HepG2 (cell line): ENCODE data around the gene C11orf58. TPM values are rescaled to one million over a fixed set of nuclear protein-coding genes. Genes with fewer than 3 reads are reported as not detected.

ENCODE experiments used
- ATAC-seq: fragments of 200-7000 bp; cut with Tn5 transposase; 3 replicates; pipeline ENCODE4 v1.9.1; 2020; ENCODE audit warnings: mild to moderate bottlenecking, moderate library complexity
- BruUV-seq: library from RNA; stranded (reverse); fragments of 400-500 nt; replicated peaks from 2 replicates; lab custom pipeline; 2021; lab: Mats Ljungman, UMichigan
- CTCF ChIA-PET: fragments of 300-600 bp; formaldehyde crosslinking; extraction: SDS; loops from one replicate; lab custom pipeline; 2021; ENCODE audit warnings: low total read pairs, inconsistent platforms, low intra/inter-chr PET ratio; lab: Yijun Ruan, JAX
- POLR2A ChIA-PET: fragments of 350-600 bp; sonication (Branson Sonifier 250); formaldehyde crosslinking; loops from one replicate; lab custom pipeline; 2020; ENCODE audit warnings: antibody characterized with exemption, inconsistent platforms; lab: Yijun Ruan, JAX
- DNase-seq: peaks from one replicate; pipeline ENCODE4 v3.0.0-alpha.2; 2015; ENCODE audit warnings: low spot score
- FAIRE-seq: peaks from 3 replicates; lab custom pipeline; 2011; peaks lifted over from hg19 to GRCh38; lab: Jason Lieb, UNC
- H2AFZ ChIP-seq: one replicate; pipeline ENCODE4 v1.6.1; 2011; ENCODE audit warnings: low read length, inconsistent platforms
- H3K27ac ChIP-seq: fragments of 300-600 bp; 3 replicates; pipeline ENCODE4 v1.8.0; 2011; ENCODE audit warnings: mixed run types, mild to moderate bottlenecking, mixed read lengths, low read length, inconsistent platforms; ENCODE audit not compliant: insufficient read depth; ENCODE audit errors: extremely low read length
- H3K27me3 ChIP-seq, 2 experiments: fragments of 200-600 bp in 1 of 2; 2 replicates in 1 of 2; 3 replicates in 1 of 2; pipeline versions ENCODE4 v1.6.0 to v1.8.0; 2011; ENCODE audit warnings: low read length in 2 of 2, mild to moderate bottlenecking in 2 of 2, moderate library complexity in 2 of 2, inconsistent platforms in 1 of 2; ENCODE audit not compliant: insufficient read depth in 2 of 2, control insufficient read depth in 1 of 2
- H3K36me3 ChIP-seq, 2 experiments: fragments of 200-600 bp in 1 of 2; replicated peaks in 1 of 2; 2 replicates in 1 of 2; 3 replicates in 1 of 2; pipeline versions ENCODE4 v1.5.1 to v1.8.0; 2011; ENCODE audit warnings: low read length in 2 of 2, inconsistent platforms in 1 of 2; ENCODE audit not compliant: insufficient read depth in 2 of 2, control insufficient read depth in 1 of 2
- H3K4me1 ChIP-seq: 2 replicates; pipeline ENCODE4 v1.5.1; 2012; ENCODE audit warnings: low read length, inconsistent platforms; ENCODE audit not compliant: insufficient read depth
- H3K4me2 ChIP-seq: 2 replicates; pipeline ENCODE4 v1.6.0; 2011; ENCODE audit warnings: low read depth, low read length, inconsistent platforms
- H3K4me3 ChIP-seq, 3 experiments: fragments of 200-600 bp in 1 of 3; sonication (generic), shearing (Covaris generic) in 1 of 3; replicated peaks in 1 of 3; 2 replicates each; pipeline ENCODE4 v1.5.1; 2011 to 2016; ENCODE audit warnings: low read length in 3 of 3, inconsistent platforms in 2 of 3, low read depth in 2 of 3, mild to moderate bottlenecking in 2 of 3, control low read depth in 1 of 3, mixed read lengths in 1 of 3; ENCODE audit not compliant: insufficient read depth in 1 of 3
- H3K79me2 ChIP-seq: one replicate; pipeline ENCODE4 v1.6.1; 2011; ENCODE audit warnings: low read length, inconsistent platforms; ENCODE audit not compliant: insufficient read depth
- H3K9ac ChIP-seq: 2 replicates; pipeline ENCODE4 v1.6.0; 2011; ENCODE audit warnings: mild to moderate bottlenecking, low read depth, low read length, inconsistent platforms; ENCODE audit not compliant: insufficient read depth
- H3K9me3 ChIP-seq: 2 replicates; pipeline ENCODE4 v1.5.1; 2012; ENCODE audit warnings: mild to moderate bottlenecking, low read length
- H4K20me1 ChIP-seq: 2 replicates; pipeline ENCODE4 v1.6.0; 2011; ENCODE audit warnings: inconsistent platforms, mild to moderate bottlenecking, low read length, moderate library complexity; ENCODE audit not compliant: insufficient read depth
- EEA1 ChIP-seq: sonication (generic); formaldehyde crosslinking; IDR thresholded peaks from 2 replicates; pipeline ENCODE4 v1.5.1; 2020; ENCODE audit warnings: mild to moderate bottlenecking, missing genetic modification reagents, borderline replicate concordance
- FLYWCH1 ChIP-seq: sonication (generic); formaldehyde crosslinking; IDR thresholded peaks from 2 replicates; pipeline ENCODE4 v1.8.1; 2023; ENCODE audit warnings: mild to moderate bottlenecking, missing genetic modification reagents
- GLI4 ChIP-seq: sonication (generic); formaldehyde crosslinking; IDR thresholded peaks from 2 replicates; pipeline ENCODE4 v1.5.1; 2020; ENCODE audit warnings: missing genetic modification reagents, mild to moderate bottlenecking, moderate library complexity, borderline replicate concordance
- MAFG ChIP-seq: sonication (generic); formaldehyde crosslinking; IDR thresholded peaks from 2 replicates; pipeline ENCODE4 v1.5.1; 2020; ENCODE audit warnings: mild to moderate bottlenecking, missing genetic modification reagents
- MED13 ChIP-seq: sonication (generic); formaldehyde crosslinking; IDR thresholded peaks from 2 replicates; pipeline ENCODE4 v1.5.0; 2020; ENCODE audit warnings: missing genetic modification reagents
- NCOA5 ChIP-seq: sonication (generic); formaldehyde crosslinking; IDR thresholded peaks from 2 replicates; pipeline ENCODE4 v1.4.0; 2020; ENCODE audit warnings: missing genetic modification reagents
- NR2F6 ChIP-seq, 2 experiments: IDR thresholded peaks; 2 replicates each; pipeline ENCODE4 v1.6.1; 2016; ENCODE audit warnings: antibody characterized with exemption in 1 of 2, mild to moderate bottlenecking in 1 of 2
- POLR2AphosphoS2 ChIP-seq: IDR thresholded peaks from 2 replicates; pipeline ENCODE4 v1.6.1; 2011; ENCODE audit warnings: low read depth, low read length, improper control_type of control experiment
- SOX6 ChIP-seq, 2 experiments: fragments of 450-650 bp in 1 of 2; sonication (generic) in 1 of 2; formaldehyde crosslinking in 1 of 2; IDR thresholded peaks; 2 replicates each; pipeline versions ENCODE4 v1.4.0 to v1.6.1; 2017 to 2020; ENCODE audit warnings: antibody characterized with exemption in 1 of 2, mild to moderate bottlenecking in 1 of 2, missing genetic modification reagents in 1 of 2
- ZNF318 ChIP-seq: sonication (generic); formaldehyde crosslinking; IDR thresholded peaks from 2 replicates; pipeline ENCODE4 v1.4.0; 2020; ENCODE audit warnings: mild to moderate bottlenecking, missing genetic modification reagents
- ZNF431 ChIP-seq: sonication (generic); formaldehyde crosslinking; IDR thresholded peaks from 2 replicates; pipeline ENCODE4 v1.9.0; 2022; ENCODE audit warnings: missing genetic modification reagents, low read depth, mild to moderate bottlenecking, borderline replicate concordance
- ZNF616 ChIP-seq: sonication (generic); formaldehyde crosslinking; IDR thresholded peaks from 2 replicates; pipeline ENCODE4 v1.5.0; 2020; ENCODE audit warnings: low read depth, mild to moderate bottlenecking, missing genetic modification reagents
- WGBS: methylation state at CpG from one replicate; pipeline ENCODE4 v1.1.6; 2017; ENCODE audit warnings: low lambda C conversion rate; 5-methylcytosine and 5-hydroxymethylcytosine counted together
- in situ Hi-C: cut with HindIII; loops from 2 replicates; pipeline ENCODE4 v1.10.0; 2017; ENCODE audit warnings: low pct_unique_long_range_greater_than_20kb; ENCODE audit not compliant: extremely low pct_ligation_motif_present
- intact Hi-C: fragments of 100-400 bp; cut with micrococcal nuclease; formaldehyde crosslinking; loops from one replicate; pipeline ENCODE4 v1.10.0; 2022; ENCODE audit not compliant: unreplicated experiment
- polyA plus RNA-seq, 8 experiments: library from polyadenylated mRNA; depleted of rRNA in 3 of 8; stranded (reverse) in 7 of 8; unstranded in 1 of 8; fragments of >200 nt; fragmentation: Illumina TruSeq in 4 of 8; extraction: Trizol in 4 of 8; gene quantifications; 2 replicates each; pipeline versions ENCODE4 v1.2.1 to v1.2.3, GENCODE V29; 2011 to 2016; ENCODE audit warnings: low read depth in 4 of 8, missing spikeins in 1 of 8, mixed read lengths in 1 of 8; ENCODE audit not compliant: insufficient read depth in 1 of 8
- total RNA-seq, 5 experiments: library from RNA; depleted of rRNA; stranded (reverse); fragments of >200 nt; fragmentation: Illumina TruSeq; extraction: Trizol; gene quantifications; 2 replicates each; pipeline ENCODE4 v1.2.3, GENCODE V29; 2016; ENCODE audit warnings: low read depth in 1 of 5

Gene C11orf58
- total and polyA plus RNA-seq, 2 of the 13 experiments (the other 11 are each of a cell fraction or from before 2014, with no cell fraction given): 83.8 to 167 TPM

- ChIA-PET POLR2A (no interaction called here), CTCF (no interaction called here)
- WGBS: 72% methylated on average over 2 of the region's 2 CpGs
- Histone ChIP-seq H3K36me3 (peaks cover 0 to 11% of the 10 kb centered on the region in 2 experiments; a peak in 3 of 5 replicates), H3K4me3 (no peak overlapping the region), H3K4me1 (peaks cover 53% of the 10 kb centered on the region), H3K27me3 (no peaks in the 10 kb centered on the region), H4K20me1 (no peaks in the 10 kb centered on the region), H3K9ac (no peak overlapping the region), H3K79me2 (no peaks in the 10 kb centered on the region), H2AFZ (no peak overlapping the region), H3K9me3 (no peaks in the 10 kb centered on the region), H3K4me2 (no peak overlapping the region), H3K27ac (no peak overlapping the region)
- BruUV-seq: no TSS peak
- intact Hi-C loops (loop anchor here (10.0 kb wide), 1 partner anchor 141 kb away; no protein-coding TSS in a partner anchor), in situ Hi-C loops (no loop called here)
- FAIRE-seq: no peak
- ATAC-seq: no peak
- DNase-seq: no peak
- TF ChIP-seq EEA1 (CRISPR knock-in tag) (no peak), MED13 (no peak), SOX6 (IDR thresholded peaks at IDR 0.05) (no peak), SOX6 (CRISPR knock-in tag; IDR thresholded peaks at IDR 0.05) (0 out of 2 replicates have a peak, but pooled peaks have one; percentile 15), NCOA5 (CRISPR knock-in tag) (no peak), FLYWCH1 (CRISPR knock-in tag) (no peak), ZNF616 (no peak), ZNF431 (no peak), MAFG (CRISPR knock-in tag) (no peak), GLI4 (no peak), NR2F6 (IDR thresholded peaks at IDR 0.05) (0 out of 2 replicates have a peak, but pooled peaks have one; percentile 50), NR2F6 (CRISPR knock-in tag; IDR thresholded peaks at IDR 0.05) (no peak), POLR2AphosphoS2 (no peak), ZNF318 (no peak)
Measured at GRCh38 chr11:16784097-16784496, 45.6 kb downstream of the C11orf58 start.
